GM12878 (cell line): Measurements from ENCODE around the gene EMID1. TPM values are rescaled to one million over a fixed set of nuclear protein-coding genes. Genes with fewer than 3 reads are reported as not detected.

Source experiments
- ATAC-seq: fragments of 200-7000 bp; cut with Tn5 transposase; 3 replicates; pipeline ENCODE4 v1.9.1; 2020; ENCODE audit warnings: mild to moderate bottlenecking, moderate library complexity
- BruUV-seq: library from RNA; stranded (reverse); fragments of 400-500 nt; replicated peaks from 2 replicates; lab custom pipeline; 2021; lab: Mats Ljungman, UMichigan
- CTCF ChIA-PET: fragments of 300-600 bp; sonication (Branson Sonifier 250); formaldehyde crosslinking; extraction: SDS; loops from one replicate; lab custom pipeline; 2021; ENCODE audit warnings: inconsistent platforms; lab: Yijun Ruan, JAX
- POLR2A ChIA-PET: fragments of 350-600 bp; formaldehyde crosslinking; extraction: SDS; loops from one replicate; lab custom pipeline; 2021; ENCODE audit warnings: inconsistent platforms; lab: Charles Lee
- RAD21 ChIA-PET: fragments of 300-600 bp; sonication (Branson Sonifier 250); formaldehyde crosslinking; loops from one replicate; lab custom pipeline; 2023; ENCODE audit warnings: antibody characterized with exemption; ENCODE audit not compliant: unreplicated experiment; lab: Charles Lee
- SMC1A ChIA-PET: fragments of 300-600 bp; sonication (Branson Sonifier 250); formaldehyde crosslinking; loops from one replicate; lab custom pipeline; 2023; ENCODE audit not compliant: unreplicated experiment, uncharacterized antibody; lab: Charles Lee
- DNase-seq: peaks from one replicate; pipeline ENCODE4 v3.0.0-alpha.2; 2011; ENCODE audit warnings: low read depth, low spot score
- FAIRE-seq: peaks from 3 replicates; lab custom pipeline; 2011; peaks lifted over from hg19 to GRCh38; lab: Jason Lieb, UNC
- H2AFZ ChIP-seq: 2 replicates; pipeline ENCODE4 v1.6.0; 2011; ENCODE audit warnings: low read depth, low read length, control low read depth; ENCODE audit not compliant: control insufficient read depth
- H3K27ac ChIP-seq: 2 replicates; pipeline ENCODE4 v1.5.1; 2011; ENCODE audit warnings: control low read depth; ENCODE audit not compliant: control insufficient read depth, insufficient read depth
- H3K27me3 ChIP-seq, 2 experiments: replicated peaks in 1 of 2; 2 replicates each; pipeline versions ENCODE4 v1.6.0 to v1.6.1; 2011; ENCODE audit warnings: low read length in 1 of 2; ENCODE audit not compliant: control insufficient read depth in 2 of 2, insufficient read depth in 2 of 2
- H3K36me3 ChIP-seq, 2 experiments: 2 replicates each; pipeline ENCODE4 v1.5.1; 2011; ENCODE audit warnings: low read length in 1 of 2; ENCODE audit not compliant: control insufficient read depth in 2 of 2, insufficient read depth in 2 of 2
- H3K4me1 ChIP-seq: 2 replicates; pipeline ENCODE4 v1.6.1; 2011; ENCODE audit warnings: mild to moderate bottlenecking, low read length, moderate library complexity, mixed read lengths; ENCODE audit not compliant: control insufficient read depth, insufficient read depth
- H3K4me2 ChIP-seq: 2 replicates; pipeline ENCODE4 v1.6.0; 2011; ENCODE audit warnings: control low read depth; ENCODE audit not compliant: control insufficient read depth, insufficient read depth
- H3K4me3 ChIP-seq: fragments of 200-600 bp; sonication (generic); 2 replicates; pipeline ENCODE4 v1.5.1; 2016
- H3K79me2 ChIP-seq: 2 replicates; pipeline ENCODE4 v1.6.0; 2011; ENCODE audit warnings: low read length; ENCODE audit not compliant: control insufficient read depth, insufficient read depth
- H3K9ac ChIP-seq: 2 replicates; pipeline ENCODE4 v1.8.0; 2011; ENCODE audit warnings: low read length, control low read depth, mixed read lengths; ENCODE audit not compliant: control insufficient read depth, insufficient read depth
- H3K9me3 ChIP-seq: replicated peaks from 3 replicates; pipeline ENCODE4 v1.5.1; 2011; ENCODE audit warnings: mild to moderate bottlenecking, low read length; ENCODE audit not compliant: control insufficient read depth, insufficient read depth
- H4K20me1 ChIP-seq: 2 replicates; pipeline ENCODE4 v1.6.0; 2011; ENCODE audit not compliant: control insufficient read depth, insufficient read depth
- HDGF ChIP-seq: fragments of 450-650 bp; IDR thresholded peaks from 2 replicates; pipeline ENCODE4 v1.6.1; 2016; ENCODE audit warnings: antibody characterized with exemption
- LARP7 ChIP-seq: fragments of 450-650 bp; IDR thresholded peaks from 2 replicates; pipeline ENCODE4 v1.6.1; 2017; ENCODE audit warnings: mild to moderate bottlenecking
- MXI1 ChIP-seq: fragments of 150-350 bp; IDR thresholded peaks from 2 replicates; pipeline ENCODE4 v1.6.1; 2011; ENCODE audit warnings: low read depth, mild to moderate bottlenecking, inconsistent platforms, low read length, improper control_type of control experiment
- NRF1 ChIP-seq: conservative IDR thresholded peaks from 2 replicates; pipeline ENCODE4 v1.6.1; 2011; ENCODE audit warnings: mild to moderate bottlenecking, low read depth, low read length, improper control_type of control experiment
- POLR2AphosphoS2 ChIP-seq: IDR thresholded peaks from 2 replicates; pipeline ENCODE4 v1.6.1; 2011; ENCODE audit warnings: low read depth, mild to moderate bottlenecking, low read length, improper control_type of control experiment, moderate library complexity
- RAD51 ChIP-seq: fragments of 450-650 bp; IDR thresholded peaks from 2 replicates; pipeline ENCODE4 v1.6.1; 2016; ENCODE audit warnings: moderate library complexity, mild to moderate bottlenecking, inconsistent platforms
- TCF3 ChIP-seq: IDR thresholded peaks from 2 replicates; pipeline ENCODE4 v1.6.1; 2012; ENCODE audit warnings: low read depth, mild to moderate bottlenecking, low read length, borderline replicate concordance; ENCODE audit not compliant: insufficient read depth
- ZNF217 ChIP-seq: fragments of 450-650 bp; IDR thresholded peaks from 2 replicates; pipeline ENCODE4 v1.6.1; 2017; ENCODE audit warnings: antibody characterized with exemption, mild to moderate bottlenecking
- WGBS: methylation state at CpG from one replicate; pipeline ENCODE4 v1.1.6; 2016; ENCODE audit warnings: low lambda C conversion rate; ENCODE audit not compliant: insufficient replicate concordance, insufficient coverage; ENCODE audit errors: missing lambda C conversion rate; 5-methylcytosine and 5-hydroxymethylcytosine counted together
- in situ Hi-C: fragments of 300-500 bp; cut with MboI; formaldehyde crosslinking; loops from 9 replicates; pipeline ENCODE4 v1.14.3; 2018; ENCODE audit warnings: mixed read lengths
- intact Hi-C: fragments of 100-400 bp; cut with micrococcal nuclease; formaldehyde crosslinking; loops from one replicate; pipeline ENCODE4 v1.14.2; 2022; ENCODE audit not compliant: unreplicated experiment
- polyA plus RNA-seq, 11 experiments: library from polyadenylated mRNA; depleted of rRNA in 4 of 11; unstranded in 6 of 11; stranded (reverse) in 5 of 11; fragments of >200 nt; fragmentation: Nextera tagmentation in 4 of 11; fragmentation: Illumina TruSeq in 1 of 11; extraction: Ambion mirVana in 4 of 11; extraction: Trizol in 1 of 11; gene quantifications; 1 replicate in 1 of 11; 2 replicates in 10 of 11; pipeline versions ENCODE4 v1.2.1 to v1.2.3, GENCODE V29; 2011 to 2016; ENCODE audit warnings: inconsistent platforms in 2 of 11, missing spikeins in 2 of 11, low read depth in 1 of 11
- total RNA-seq, 4 experiments: library from RNA; depleted of rRNA in 3 of 4; stranded (reverse); fragments of >200 nt in 3 of 4; fragmentation: Illumina TruSeq in 1 of 4; extraction: Trizol in 1 of 4; gene quantifications; 2 replicates each; pipeline versions ENCODE4 v1.2.1 to v1.2.3, GENCODE V29; 2013 to 2021
- TF ChIP-seq, protein P1 (sequence below): fragments of 450-650 bp; IDR thresholded peaks from 2 replicates; pipeline ENCODE4 v1.6.1; 2016; ENCODE audit warnings: mild to moderate bottlenecking
- TF ChIP-seq, protein P2 (sequence below), 3 experiments: IDR thresholded peaks in 2 of 3; conservative IDR thresholded peaks in 1 of 3; 2 replicates each; pipeline ENCODE4 v1.5.1; 2011; ENCODE audit warnings: low read depth in 3 of 3, low read length in 3 of 3, mild to moderate bottlenecking in 3 of 3, control low read depth in 2 of 3, moderate library complexity in 2 of 3, inconsistent platforms in 1 of 3, mixed read lengths in 1 of 3; ENCODE audit not compliant: control insufficient read depth in 2 of 3, insufficient read depth in 1 of 3; ENCODE audit errors: extremely low read depth in 1 of 3
- TF ChIP-seq, protein P3 (sequence below): fragments of 450-650 bp; IDR thresholded peaks from 2 replicates; pipeline ENCODE4 v1.6.1; 2017; ENCODE audit warnings: low read depth, mild to moderate bottlenecking, moderate library complexity
- TF ChIP-seq, protein P4 (sequence below): IDR thresholded peaks from 2 replicates; pipeline ENCODE4 v1.6.1; 2012; ENCODE audit warnings: low read depth, low read length, improper control_type of control experiment

Gene EMID1
- total and polyA plus RNA-seq, 10 of the 15 experiments (the other 5 are each of a cell fraction or from before 2014, with no cell fraction given) = 1.2 to 60.3 (median 12.0) TPM

DNA sequence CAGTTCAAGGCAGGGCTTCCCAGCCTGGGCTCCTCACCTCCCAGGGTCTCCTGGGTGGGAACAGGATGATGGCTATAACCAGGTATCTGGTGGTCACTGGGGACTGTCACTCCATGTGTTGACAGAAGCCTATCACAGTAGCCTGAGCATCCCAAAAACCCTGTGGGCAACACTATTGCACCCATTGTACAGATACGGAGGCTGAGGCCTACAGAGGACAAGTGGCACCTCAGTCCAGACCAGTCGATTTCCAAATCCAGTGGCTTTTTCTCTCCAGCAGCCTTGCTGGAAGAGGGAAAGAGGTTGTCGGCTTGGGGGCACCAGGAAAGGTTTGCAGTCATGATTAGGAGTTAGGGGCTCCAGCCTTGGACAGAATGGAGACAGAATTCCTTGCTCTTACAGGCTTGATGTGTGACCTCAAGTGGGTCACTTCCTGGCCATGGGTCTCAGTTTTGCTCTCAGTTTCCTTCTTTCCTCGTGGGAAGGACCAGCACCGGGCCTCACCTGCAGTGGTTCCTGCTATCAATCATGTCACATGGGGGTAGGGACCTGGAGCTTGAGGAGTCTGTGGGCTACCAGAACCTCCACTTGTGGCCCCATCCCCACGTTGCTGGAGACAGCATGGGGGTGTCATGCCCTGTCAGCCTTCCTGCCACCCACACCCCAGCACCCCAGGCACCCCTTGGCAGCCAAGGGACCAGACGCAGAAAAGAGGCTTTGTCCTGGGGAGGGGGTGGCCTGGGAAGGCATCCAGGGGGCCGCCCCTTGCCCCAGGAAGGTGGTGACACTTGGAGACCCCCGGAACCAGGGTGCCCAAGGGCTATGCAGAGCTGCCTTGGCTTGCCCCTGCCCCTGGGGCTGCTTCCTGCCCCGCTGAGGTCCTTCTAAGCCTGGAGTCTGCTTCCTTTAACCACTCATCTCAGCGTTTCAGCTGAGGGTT, 2.1 kb downstream of the EMID1 start (continued):
- TF ChIP-seq, protein P1, sequence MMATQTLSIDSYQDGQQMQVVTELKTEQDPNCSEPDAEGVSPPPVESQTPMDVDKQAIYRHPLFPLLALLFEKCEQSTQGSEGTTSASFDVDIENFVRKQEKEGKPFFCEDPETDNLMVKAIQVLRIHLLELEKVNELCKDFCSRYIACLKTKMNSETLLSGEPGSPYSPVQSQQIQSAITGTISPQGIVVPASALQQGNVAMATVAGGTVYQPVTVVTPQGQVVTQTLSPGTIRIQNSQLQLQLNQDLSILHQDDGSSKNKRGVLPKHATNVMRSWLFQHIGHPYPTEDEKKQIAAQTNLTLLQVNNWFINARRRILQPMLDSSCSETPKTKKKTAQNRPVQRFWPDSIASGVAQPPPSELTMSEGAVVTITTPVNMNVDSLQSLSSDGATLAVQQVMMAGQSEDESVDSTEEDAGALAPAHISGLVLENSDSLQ = peak; percentile 48; the same call in 1 of the 2 replicates
- TF ChIP-seq ZNF217 (no peak), RAD51 (no peak), TCF3 (no peak), LARP7 (0 out of 2 replicates have a peak, but pooled peaks have one; percentile 18), HDGF (peak; percentile 56; the same call in 1 of the 2 replicates), POLR2AphosphoS2 (no peak), NRF1 (no peak), MXI1 (peak; percentile 43; the same call in 1 of the 2 replicates)
- TF ChIP-seq, all 136 proteins: peak for 7

DNA sequence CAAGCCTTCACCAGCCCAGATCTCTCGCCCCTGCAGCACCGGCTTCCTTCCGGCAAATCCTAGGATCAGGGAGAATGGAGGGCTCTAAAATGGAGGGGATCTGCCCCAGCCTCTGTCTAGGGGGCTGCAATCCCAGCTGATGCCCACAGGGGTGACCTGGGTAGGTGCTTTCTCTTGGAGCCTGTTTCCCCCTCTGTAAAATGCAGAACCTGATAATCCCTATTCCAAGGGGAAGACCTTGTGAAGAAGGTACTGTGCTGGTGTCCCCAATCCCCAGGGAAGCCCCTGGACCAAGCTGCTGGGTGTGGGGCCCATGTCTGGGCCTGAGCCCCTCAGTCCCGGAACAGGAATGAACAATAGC, 2.8 kb downstream of the EMID1 start:
- SMC1A ChIA-PET = interaction anchor here (0.7 to 16.1 kb wide), 4 partner anchors 34 to 50 kb away, joined by 3 to 165 read pairs (median 11); no protein-coding TSS in a partner anchor
- H2AFZ ChIP-seq = no peak overlapping the region
- peak overlapping the region; percentile 71 for H3K4me2 ChIP-seq
- WGBS = 44% methylated on average over 4 of the region's 4 CpGs
- FAIRE-seq (no peak), ATAC-seq (peak; percentile 25), DNase-seq (no peak)
- BruUV-seq = no TSS peak
- peak overlapping the region; percentile 66 for H3K27ac ChIP-seq
- peak overlapping the region; percentile 71 for H3K9ac ChIP-seq
- intact Hi-C loops = loop anchor here (2.0 kb wide), 1 partner anchor 36 kb away; no protein-coding TSS in a partner anchor
- no peaks in the 10 kb centered on the region; a peak in 2 of 4 replicates for H3K36me3 ChIP-seq
- no peaks in the 10 kb centered on the region; a peak in 1 of 4 replicates for H3K27me3 ChIP-seq
- H3K79me2 ChIP-seq = peaks cover 50% of the 10 kb centered on the region
- POLR2A ChIA-PET = interaction anchor here (0.6 to 15.3 kb wide), 5 partner anchors 43 to 299 kb away, joined by 3 to 239 read pairs (median 3); no protein-coding TSS in a partner anchor
- H3K9me3 ChIP-seq = no peaks in the 10 kb centered on the region
- RAD21 ChIA-PET = interaction anchor here (1.4 to 5.2 kb wide), 4 partner anchors 9 to 136 kb away, joined by 3 to 26 read pairs (median 14); partner anchors contain the start of gene KREMEN1
- peak overlapping the region; percentile 65 for H3K4me3 ChIP-seq
- in situ Hi-C loops = no loop called here
- TF ChIP-seq, protein P2, sequence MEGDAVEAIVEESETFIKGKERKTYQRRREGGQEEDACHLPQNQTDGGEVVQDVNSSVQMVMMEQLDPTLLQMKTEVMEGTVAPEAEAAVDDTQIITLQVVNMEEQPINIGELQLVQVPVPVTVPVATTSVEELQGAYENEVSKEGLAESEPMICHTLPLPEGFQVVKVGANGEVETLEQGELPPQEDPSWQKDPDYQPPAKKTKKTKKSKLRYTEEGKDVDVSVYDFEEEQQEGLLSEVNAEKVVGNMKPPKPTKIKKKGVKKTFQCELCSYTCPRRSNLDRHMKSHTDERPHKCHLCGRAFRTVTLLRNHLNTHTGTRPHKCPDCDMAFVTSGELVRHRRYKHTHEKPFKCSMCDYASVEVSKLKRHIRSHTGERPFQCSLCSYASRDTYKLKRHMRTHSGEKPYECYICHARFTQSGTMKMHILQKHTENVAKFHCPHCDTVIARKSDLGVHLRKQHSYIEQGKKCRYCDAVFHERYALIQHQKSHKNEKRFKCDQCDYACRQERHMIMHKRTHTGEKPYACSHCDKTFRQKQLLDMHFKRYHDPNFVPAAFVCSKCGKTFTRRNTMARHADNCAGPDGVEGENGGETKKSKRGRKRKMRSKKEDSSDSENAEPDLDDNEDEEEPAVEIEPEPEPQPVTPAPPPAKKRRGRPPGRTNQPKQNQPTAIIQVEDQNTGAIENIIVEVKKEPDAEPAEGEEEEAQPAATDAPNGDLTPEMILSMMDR (IDR thresholded peaks at IDR 0.05 in 2 of 3, conservative IDR thresholded peaks at IDR 0.05 in 1 of 3; ENCODE audit: control insufficient read depth in 2 of 3, extremely low read depth in 1 of 3, insufficient read depth in 1 of 3, low read depth in 3 of 3, low read length in 3 of 3) = peak in 2 of 3 experiments; percentile 18 to 27; a peak in 2 of 6 replicates
- TF ChIP-seq, protein P3, sequence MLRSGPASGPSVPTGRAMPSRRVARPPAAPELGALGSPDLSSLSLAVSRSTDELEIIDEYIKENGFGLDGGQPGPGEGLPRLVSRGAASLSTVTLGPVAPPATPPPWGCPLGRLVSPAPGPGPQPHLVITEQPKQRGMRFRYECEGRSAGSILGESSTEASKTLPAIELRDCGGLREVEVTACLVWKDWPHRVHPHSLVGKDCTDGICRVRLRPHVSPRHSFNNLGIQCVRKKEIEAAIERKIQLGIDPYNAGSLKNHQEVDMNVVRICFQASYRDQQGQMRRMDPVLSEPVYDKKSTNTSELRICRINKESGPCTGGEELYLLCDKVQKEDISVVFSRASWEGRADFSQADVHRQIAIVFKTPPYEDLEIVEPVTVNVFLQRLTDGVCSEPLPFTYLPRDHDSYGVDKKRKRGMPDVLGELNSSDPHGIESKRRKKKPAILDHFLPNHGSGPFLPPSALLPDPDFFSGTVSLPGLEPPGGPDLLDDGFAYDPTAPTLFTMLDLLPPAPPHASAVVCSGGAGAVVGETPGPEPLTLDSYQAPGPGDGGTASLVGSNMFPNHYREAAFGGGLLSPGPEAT = peak; percentile 11; the same call in 1 of the 2 replicates
- TF ChIP-seq, protein P4, sequence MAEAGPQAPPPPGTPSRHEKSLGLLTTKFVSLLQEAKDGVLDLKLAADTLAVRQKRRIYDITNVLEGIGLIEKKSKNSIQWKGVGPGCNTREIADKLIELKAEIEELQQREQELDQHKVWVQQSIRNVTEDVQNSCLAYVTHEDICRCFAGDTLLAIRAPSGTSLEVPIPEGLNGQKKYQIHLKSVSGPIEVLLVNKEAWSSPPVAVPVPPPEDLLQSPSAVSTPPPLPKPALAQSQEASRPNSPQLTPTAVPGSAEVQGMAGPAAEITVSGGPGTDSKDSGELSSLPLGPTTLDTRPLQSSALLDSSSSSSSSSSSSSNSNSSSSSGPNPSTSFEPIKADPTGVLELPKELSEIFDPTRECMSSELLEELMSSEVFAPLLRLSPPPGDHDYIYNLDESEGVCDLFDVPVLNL = no peak
- CTCF ChIA-PET = interaction anchor here (0.6 to 3.5 kb wide), 7 partner anchors 12 to 167 kb away, joined by 3 to 19 read pairs (median 5); no protein-coding TSS in a partner anchor
- H4K20me1 ChIP-seq = no peaks in the 10 kb centered on the region
- H3K4me1 ChIP-seq = peaks cover 35% of the 10 kb centered on the region
